ENCODE measurements around the gene LMF1.

Gene LMF1

DNA sequence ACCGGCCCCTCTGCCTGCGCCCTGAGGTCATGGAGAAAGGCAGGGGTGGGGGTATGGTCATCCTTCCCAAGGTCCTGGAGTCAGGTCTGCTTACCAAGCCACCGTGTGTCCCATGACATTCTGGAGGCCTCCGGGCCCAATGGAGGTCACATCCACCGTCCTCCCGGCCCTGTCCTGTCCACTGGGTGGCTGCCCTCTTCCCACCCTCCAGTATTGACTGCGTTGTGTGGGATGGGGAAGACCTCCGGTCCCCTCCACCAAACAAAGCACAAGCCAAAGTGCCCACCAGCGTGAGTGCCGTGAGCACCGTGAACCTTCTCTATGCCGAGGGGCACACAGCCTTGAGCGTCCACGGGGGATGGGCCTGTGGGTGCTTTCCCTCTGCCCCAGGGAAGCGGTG, 37.2 kb downstream of the LMF1 start:
- H3K4me3 ChIP-seq (ENCODE audit: low read depth, low read length) = no peak overlapping the region
- TF ChIP-seq, protein P1, sequence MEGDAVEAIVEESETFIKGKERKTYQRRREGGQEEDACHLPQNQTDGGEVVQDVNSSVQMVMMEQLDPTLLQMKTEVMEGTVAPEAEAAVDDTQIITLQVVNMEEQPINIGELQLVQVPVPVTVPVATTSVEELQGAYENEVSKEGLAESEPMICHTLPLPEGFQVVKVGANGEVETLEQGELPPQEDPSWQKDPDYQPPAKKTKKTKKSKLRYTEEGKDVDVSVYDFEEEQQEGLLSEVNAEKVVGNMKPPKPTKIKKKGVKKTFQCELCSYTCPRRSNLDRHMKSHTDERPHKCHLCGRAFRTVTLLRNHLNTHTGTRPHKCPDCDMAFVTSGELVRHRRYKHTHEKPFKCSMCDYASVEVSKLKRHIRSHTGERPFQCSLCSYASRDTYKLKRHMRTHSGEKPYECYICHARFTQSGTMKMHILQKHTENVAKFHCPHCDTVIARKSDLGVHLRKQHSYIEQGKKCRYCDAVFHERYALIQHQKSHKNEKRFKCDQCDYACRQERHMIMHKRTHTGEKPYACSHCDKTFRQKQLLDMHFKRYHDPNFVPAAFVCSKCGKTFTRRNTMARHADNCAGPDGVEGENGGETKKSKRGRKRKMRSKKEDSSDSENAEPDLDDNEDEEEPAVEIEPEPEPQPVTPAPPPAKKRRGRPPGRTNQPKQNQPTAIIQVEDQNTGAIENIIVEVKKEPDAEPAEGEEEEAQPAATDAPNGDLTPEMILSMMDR (IDR thresholded peaks at IDR 0.05; ENCODE audit: low read depth, low read length, missing control alignments) = no peak
- no peak for DNase-seq (ENCODE audit: low read depth)

DNA sequence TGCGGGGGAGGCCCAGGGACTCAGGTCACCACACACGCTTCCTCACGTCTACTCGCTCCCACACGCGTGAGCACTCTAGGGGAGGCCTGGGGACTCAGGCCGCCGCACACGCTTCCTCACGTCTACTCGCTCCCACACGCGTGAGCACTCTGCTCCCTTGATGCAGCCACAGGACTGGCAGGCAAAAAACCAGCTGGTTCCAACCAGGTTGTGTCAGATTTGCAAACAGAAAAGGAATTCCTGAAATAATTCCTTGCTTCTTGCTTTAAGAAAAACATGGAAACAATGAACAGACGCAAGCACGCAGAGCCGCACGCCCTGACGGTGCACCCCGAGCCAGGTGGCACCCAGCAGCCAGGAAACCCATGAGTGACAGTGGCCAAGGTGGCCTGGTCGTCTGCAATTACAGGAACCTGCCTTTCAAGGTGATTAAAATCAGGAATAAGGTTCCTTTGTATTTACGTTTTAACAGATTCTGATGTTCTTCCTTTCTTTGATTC, 37.9 kb downstream of the LMF1 start:
- TF ChIP-seq, protein P1 (IDR thresholded peaks at IDR 0.05; ENCODE audit: low read depth, low read length, missing control alignments) = no peak
- no peak overlapping the region for H3K4me3 ChIP-seq (ENCODE audit: low read depth, low read length)
- no peak for DNase-seq (ENCODE audit: low read depth)

- DNase-seq (ENCODE audit: low read depth) = no peak
- H3K4me3 ChIP-seq (ENCODE audit: low read depth, low read length) = no peak overlapping the region
- TF ChIP-seq, protein P1 (IDR thresholded peaks at IDR 0.05; ENCODE audit: low read depth, low read length, missing control alignments) = no peak
Observed at GRCh38 chr16:931626-932500, 38.9 kb downstream of the LMF1 start.

DNA sequence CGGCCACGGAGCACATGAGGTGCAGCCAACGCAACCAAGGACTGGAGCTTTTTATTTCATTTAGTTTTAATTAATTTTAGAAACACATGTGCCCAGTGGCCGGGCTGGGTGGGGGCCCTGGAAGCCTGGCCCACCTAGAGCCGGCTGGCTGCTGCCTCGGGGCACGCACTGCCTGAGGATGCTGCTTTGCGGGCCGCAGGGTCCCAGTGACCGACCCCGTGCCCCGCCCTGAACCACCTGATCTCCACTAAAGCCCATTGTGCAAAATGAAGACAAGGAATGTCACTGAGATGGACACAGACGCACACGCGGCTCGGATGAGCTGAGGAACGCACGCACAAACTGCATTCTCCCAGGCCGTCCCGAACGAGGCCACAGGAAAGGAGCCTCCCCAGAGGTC, 39.6 kb downstream of the LMF1 start:
- TF ChIP-seq, protein P1 (IDR thresholded peaks at IDR 0.05; ENCODE audit: low read depth, low read length, missing control alignments) = no peak
- no peak for DNase-seq (ENCODE audit: low read depth)
- H3K4me3 ChIP-seq (ENCODE audit: low read depth, low read length) = no peak overlapping the region

- TF ChIP-seq, protein P1 (IDR thresholded peaks at IDR 0.05; ENCODE audit: low read depth, low read length, missing control alignments) = no peak
- no peak overlapping the region for H3K4me3 ChIP-seq (ENCODE audit: low read depth, low read length)
- no peak for DNase-seq (ENCODE audit: low read depth)
Observed at GRCh38 chr16:930511-930910, 40.3 kb downstream of the LMF1 start.

- TF ChIP-seq, protein P1 (IDR thresholded peaks at IDR 0.05; ENCODE audit: low read depth, low read length, missing control alignments) = no peak
- no peak overlapping the region for H3K4me3 ChIP-seq (ENCODE audit: low read depth, low read length)
Observed at GRCh38 chr16:930076-930475, 40.7 kb downstream of the LMF1 start.

More at GRCh38 chr16:930076-930475, 40.7 kb downstream of the LMF1 start:
- no peak for DNase-seq (ENCODE audit: low read depth)

All from GM12864 (cell line).